ENCODE measurements around the gene SGSH. TPM values are rescaled to one million over a fixed set of nuclear protein-coding genes. Genes with fewer than 3 reads are reported as not detected.

SGSH gene
- total RNA-seq, 1 experiment from 2014 or later: 28.8 TPM

DNA sequence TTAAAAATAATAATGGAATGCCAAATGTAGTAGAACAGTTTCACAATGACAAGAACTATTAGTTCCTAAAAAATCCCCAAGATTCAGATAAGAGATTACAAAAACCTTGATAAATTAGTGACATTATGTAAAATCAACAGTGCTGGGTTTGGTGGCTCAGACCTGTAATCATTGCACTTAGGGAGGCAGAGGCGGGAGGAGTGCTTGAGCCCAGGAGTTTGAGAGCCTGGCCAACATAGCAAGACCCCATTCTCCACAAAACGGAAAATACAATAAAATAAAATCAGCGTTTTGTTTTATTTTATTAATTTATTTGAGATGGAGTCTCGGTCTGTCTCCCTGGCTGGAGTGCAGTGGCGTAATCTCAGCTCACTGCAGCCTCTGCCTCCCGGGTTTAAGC, 46.2 kb downstream of the SGSH start:
- no peak for DNase-seq (ENCODE audit: low read depth)

DNA sequence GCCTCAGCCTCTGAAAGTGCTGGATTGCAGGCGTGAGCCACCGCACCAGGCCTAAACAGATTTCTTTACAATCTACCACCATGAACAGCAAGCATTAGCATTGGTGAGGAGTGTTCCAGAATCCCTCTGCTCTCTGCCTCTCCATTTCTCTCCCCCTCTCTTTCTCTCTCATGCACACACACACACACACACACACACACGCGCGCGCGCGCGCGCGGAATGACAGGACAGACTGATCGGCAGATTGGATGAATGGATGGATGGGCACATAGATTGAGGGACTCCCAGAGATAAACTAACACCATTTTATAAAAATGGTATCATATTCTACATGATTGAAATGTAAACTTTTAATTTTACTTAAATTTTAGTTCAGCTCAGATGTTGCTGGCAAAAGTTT, 47.0 kb downstream of the SGSH start:
- in situ Hi-C loops (cut with HindIII; ENCODE audit: low pct_unique_long_range_greater_than_20kb, low sequenced_read_pairs): no loop called here
- no peak for DNase-seq (ENCODE audit: low read depth)

More for the DNA sequence above, 46.2 kb downstream of the SGSH start:
- in situ Hi-C loops (cut with HindIII; ENCODE audit: low pct_unique_long_range_greater_than_20kb, low sequenced_read_pairs): no loop called here

DNA sequence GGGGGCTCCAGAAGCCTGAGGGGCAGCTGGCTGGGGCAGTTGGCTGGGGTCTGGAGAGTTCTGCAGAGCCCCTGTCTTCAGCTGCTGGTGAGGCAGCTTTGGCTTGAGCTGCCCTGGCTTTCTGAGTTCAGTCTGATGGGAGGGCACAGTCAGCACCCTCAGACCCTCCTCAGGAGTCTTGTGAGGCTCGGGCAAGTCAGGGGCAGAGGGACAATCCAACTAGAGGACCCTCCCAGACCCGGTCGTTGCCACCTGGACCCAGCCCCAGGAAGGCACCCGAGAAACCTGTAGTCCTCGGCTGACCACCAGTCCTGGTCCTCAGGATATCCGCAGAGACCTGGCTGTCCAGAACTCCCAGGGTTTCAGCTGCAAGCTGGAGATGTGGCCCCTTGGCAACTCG, 48.5 kb downstream of the SGSH start:
- in situ Hi-C loops (cut with HindIII; ENCODE audit: low pct_unique_long_range_greater_than_20kb, low sequenced_read_pairs): no loop called here
- DNase-seq (ENCODE audit: low read depth): no peak

GRCh38 chr17:80169784-80170500, 50.2 kb downstream of the SGSH start, which contains the start of gene CARD14:
Gene CARD14 (plus strand): TSS chr17:80170030. CDS start chr17:80181439, 11,409 bp downstream.
- in situ Hi-C loops (cut with HindIII; ENCODE audit: low pct_unique_long_range_greater_than_20kb, low sequenced_read_pairs): no loop called here
- DNase-seq (ENCODE audit: low read depth): no peak

DNA sequence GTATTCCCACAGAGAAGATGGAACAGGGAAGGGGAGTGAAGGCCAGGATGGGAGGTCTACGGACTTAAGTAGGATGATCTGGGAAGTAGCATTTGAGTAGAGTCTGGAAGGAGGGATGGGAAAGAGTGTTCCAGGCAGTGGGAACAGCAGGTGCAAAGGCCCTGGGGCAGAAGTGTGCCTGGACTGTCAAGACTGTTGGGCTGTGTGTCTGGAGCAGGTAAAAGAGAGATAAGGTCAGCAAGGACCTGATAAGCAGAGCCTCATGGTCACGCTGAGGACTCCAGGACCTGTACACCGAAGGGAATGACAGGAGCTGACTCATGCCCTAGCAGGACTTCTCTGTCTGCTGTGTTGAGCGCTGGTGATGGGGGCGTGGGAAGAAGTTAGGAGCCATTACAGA, 51.0 kb downstream of the SGSH start:
- DNase-seq (ENCODE audit: low read depth): no peak
- in situ Hi-C loops (cut with HindIII; ENCODE audit: low pct_unique_long_range_greater_than_20kb, low sequenced_read_pairs): no loop called here

- in situ Hi-C loops (cut with HindIII; ENCODE audit: low pct_unique_long_range_greater_than_20kb, low sequenced_read_pairs): no loop called here
- no peak for DNase-seq (ENCODE audit: low read depth)
Measured at GRCh38 chr17:80168371-80168770, 51.8 kb downstream of the SGSH start.

- no peak for DNase-seq (ENCODE audit: low read depth)
- in situ Hi-C loops (cut with HindIII; ENCODE audit: low pct_unique_long_range_greater_than_20kb, low sequenced_read_pairs): no loop called here
Measured at GRCh38 chr17:80166446-80166845, 53.7 kb downstream of the SGSH start.

DNA sequence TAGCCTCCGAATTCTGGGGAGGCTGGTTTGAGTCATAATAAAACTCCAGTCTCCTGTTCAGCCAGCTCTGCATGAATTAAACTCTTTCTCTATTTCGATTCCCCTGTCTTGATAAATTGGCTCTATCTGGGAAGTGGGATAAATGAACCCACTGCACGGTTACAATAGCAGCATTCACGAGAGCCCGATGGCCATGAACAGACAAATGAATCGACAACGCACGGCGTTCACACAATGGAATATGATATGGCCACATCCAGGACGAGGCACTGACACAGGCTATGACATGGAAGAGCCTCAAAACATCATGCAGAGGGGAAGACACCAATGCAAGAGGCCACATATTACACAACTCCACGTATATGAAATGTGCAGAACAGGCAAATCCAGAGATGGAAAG, 55.9 kb downstream of the SGSH start:
- in situ Hi-C loops (cut with HindIII; ENCODE audit: low pct_unique_long_range_greater_than_20kb, low sequenced_read_pairs): no loop called here
- DNase-seq (ENCODE audit: low read depth): no peak

DNA sequence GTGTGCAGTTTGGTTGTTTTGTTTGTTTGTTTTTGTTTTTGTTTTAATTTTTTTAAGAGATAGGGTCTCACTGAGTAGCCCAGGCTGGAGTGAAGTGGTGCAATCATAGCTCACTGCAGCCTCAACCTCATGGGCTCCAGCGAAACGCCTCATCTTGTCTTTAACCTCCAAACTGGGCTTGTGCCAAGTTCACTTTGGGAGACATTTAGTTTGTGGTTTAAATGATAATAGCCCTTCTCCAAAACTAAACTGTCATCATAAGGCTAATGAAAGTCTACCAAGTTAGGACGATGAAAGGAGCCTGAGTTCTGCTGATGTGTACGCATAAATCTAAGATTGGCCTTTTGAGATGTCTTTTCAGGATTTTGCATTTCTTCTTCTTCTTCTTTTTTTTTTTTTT, 56.8 kb downstream of the SGSH start:
- DNase-seq (ENCODE audit: low read depth): no peak
- in situ Hi-C loops (cut with HindIII; ENCODE audit: low pct_unique_long_range_greater_than_20kb, low sequenced_read_pairs): no loop called here

DNA sequence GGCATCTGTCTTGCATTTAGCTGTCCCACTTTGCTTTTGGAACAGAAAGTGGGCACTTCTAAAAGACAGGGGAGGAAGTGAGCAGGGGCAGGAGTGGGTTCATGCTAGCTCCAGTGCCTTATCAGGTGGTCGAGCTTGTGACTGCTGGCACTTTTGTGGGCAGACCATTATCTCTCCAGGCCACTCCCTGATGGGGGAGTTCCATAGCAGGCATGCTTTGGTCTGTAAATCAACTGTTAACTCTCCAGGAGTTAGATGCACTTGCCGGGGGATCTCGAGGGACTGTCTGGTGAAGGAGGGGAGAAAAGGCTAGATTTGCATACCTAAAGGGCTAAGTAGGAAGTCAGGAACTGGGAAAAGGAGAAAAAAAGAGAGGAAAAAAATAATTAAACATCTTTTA, 59.6 kb downstream of the SGSH start:
- DNase-seq (ENCODE audit: low read depth): no peak
- in situ Hi-C loops (cut with HindIII; ENCODE audit: low pct_unique_long_range_greater_than_20kb, low sequenced_read_pairs): no loop called here

Other genes with a start within 250 kb of the SGSH start
- 25.8 and 27.0 TPM in 2 replicates for gene TBC1D16, start 184.5 kb downstream of the SGSH start, total RNA-seq (2014; rRNA removed; shearing (Covaris generic); ENCODE audit: low replicate concordance)
- gene CCDC40, start 183.7 kb downstream of the SGSH start, total RNA-seq (2014; rRNA removed; shearing (Covaris generic); ENCODE audit: low replicate concordance): 7.2 and 41.3 TPM in 2 replicates
- gene GAA, start 118.8 kb downstream of the SGSH start, total RNA-seq (2014; rRNA removed; shearing (Covaris generic); ENCODE audit: low replicate concordance): 62.3 and 83.2 TPM in 2 replicates
- 233 and 234 TPM in 2 replicates for gene EIF4A3, start 73.2 kb downstream of the SGSH start, total RNA-seq (2014; rRNA removed; shearing (Covaris generic); ENCODE audit: low replicate concordance)
- gene CARD14, start 50.3 kb downstream of the SGSH start, total RNA-seq (2014; rRNA removed; shearing (Covaris generic); ENCODE audit: low replicate concordance): not detected in 2 replicates
- gene SLC26A11, start 94 bp upstream of the SGSH start, total RNA-seq (2014; rRNA removed; shearing (Covaris generic); ENCODE audit: low replicate concordance): 26.6 and 31.1 TPM in 2 replicates
- 35.9 and 49.8 TPM in 2 replicates for gene RNF213, start 40.5 kb upstream of the SGSH start, total RNA-seq (2014; rRNA removed; shearing (Covaris generic); ENCODE audit: low replicate concordance)
- 31.7 and 47.6 TPM in 2 replicates for gene ENDOV, start 194.8 kb upstream of the SGSH start, total RNA-seq (2014; rRNA removed; shearing (Covaris generic); ENCODE audit: low replicate concordance)

Measured in Caki2 (cell line).